ENCODE data around the gene LY6G5B.

The LY6G5B gene

GRCh38 chr6:31640612-31641011 is 29.2 kb upstream of the LY6G5B start:
- no peak for DNase-seq

GRCh38 chr6:31641370-31641769 is 28.4 kb upstream of the LY6G5B start:
- no peak for DNase-seq

- no peak for DNase-seq
Observed at GRCh38 chr6:31642798-31643570, 26.8 kb upstream of the LY6G5B start.

- no peak for DNase-seq
Observed at GRCh38 chr6:31643818-31644454, 25.8 kb upstream of the LY6G5B start.

GRCh38 chr6:31645325-31645724 is 24.5 kb upstream of the LY6G5B start:
- no peak for DNase-seq

- peak in 8 of 56 donors; percentile 38 to 87 (median 73) for DNase-seq
Observed at GRCh38 chr6:31651602-31652191, 18.1 kb upstream of the LY6G5B start.

GRCh38 chr6:31652925-31653724 is 16.7 kb upstream of the LY6G5B start:
- DNase-seq: peak in 37 of 56 donors; percentile 68 to 98 (median 87)

- DNase-seq: no peak
Observed at GRCh38 chr6:31654574-31655348, 15.0 kb upstream of the LY6G5B start.

- no peak for DNase-seq
Observed at GRCh38 chr6:31655349-31656237, 14.2 kb upstream of the LY6G5B start, which contains the start of gene APOM. TSS of gene APOM (plus strand) at chr6:31655894. CDS start at chr6:31655967, 73 bp downstream.

- no peak for DNase-seq
Observed at GRCh38 chr6:31657406-31658157, 12.2 kb upstream of the LY6G5B start.

GRCh38 chr6:31658158-31658688 is 11.6 kb upstream of the LY6G5B start:
- no peak for DNase-seq

GRCh38 chr6:31658983-31659648 is 10.7 kb upstream of the LY6G5B start:
- no peak for DNase-seq

GRCh38 chr6:31659649-31660380 is 10.0 kb upstream of the LY6G5B start:
- DNase-seq: peak in 1 of 56 donors; percentile 30

GRCh38 chr6:31660381-31661261 is 9.2 kb upstream of the LY6G5B start, which contains the start of gene C6orf47:
TSS of gene C6orf47 (minus strand) at chr6:31660778. CDS start at chr6:31659947, 831 bp downstream.
- DNase-seq: peak in 55 of 56 donors; percentile 12 to 86 (median 57)

- no peak for DNase-seq
Observed at GRCh38 chr6:31661262-31662123, 8.3 kb upstream of the LY6G5B start.
